Hematopoietic multipotent progenitor cell treated with erythropoietin and hydrocortisone succinate and interleukin-3 and kit ligand, for 6 days (in vitro differentiated cells): Measurements from ENCODE around the gene RBFOX2.
"Not testable (repeated sequence)": the region's sequence is repeated elsewhere in the genome, so short reads cannot be mapped to it uniquely, and the experiment has no call there.

Experiments
- DNase-seq: peaks from one replicate; pipeline ENCODE4 v3.0.0-alpha.2; 2015

Gene RBFOX2

GRCh38 chr22:35728639-35729308, 299.9 kb downstream of the RBFOX2 start:
- DNase-seq = no peak

- DNase-seq = peak; percentile 5
Measured at GRCh38 chr22:35727436-35727835, 301.2 kb downstream of the RBFOX2 start.

- DNase-seq = no peak
Measured at GRCh38 chr22:35726933-35727332, 301.7 kb downstream of the RBFOX2 start.

- DNase-seq = no peak
Measured at GRCh38 chr22:35726398-35726797, 302.2 kb downstream of the RBFOX2 start.

GRCh38 chr22:35725521-35725920, 303.1 kb downstream of the RBFOX2 start:
- no peak for DNase-seq

GRCh38 chr22:35721960-35722359, 306.7 kb downstream of the RBFOX2 start:
- peak; percentile 17 for DNase-seq

GRCh38 chr22:35719212-35719875, 309.3 kb downstream of the RBFOX2 start:
- no peak for DNase-seq

- no peak for DNase-seq
Measured at GRCh38 chr22:35717572-35717971, 311.1 kb downstream of the RBFOX2 start, which contains the start of gene APOL5. Gene APOL5 (plus strand): TSS chr22:35717872. CDS start chr22:35717872, 0 bp downstream.

GRCh38 chr22:35712672-35713071, 316.0 kb downstream of the RBFOX2 start:
- no peak for DNase-seq

GRCh38 chr22:35711336-35711735, 317.3 kb downstream of the RBFOX2 start:
- DNase-seq = no peak

GRCh38 chr22:35708917-35709316, 319.7 kb downstream of the RBFOX2 start:
- no peak for DNase-seq

- no peak for DNase-seq
Measured at GRCh38 chr22:35708453-35708852, 320.2 kb downstream of the RBFOX2 start.

GRCh38 chr22:35705141-35705540, 323.5 kb downstream of the RBFOX2 start:
- DNase-seq = no peak

- DNase-seq = no peak
Measured at GRCh38 chr22:35703861-35704584, 324.6 kb downstream of the RBFOX2 start.

- DNase-seq = not testable (repeated sequence)
Measured at GRCh38 chr22:35699852-35700251, 328.8 kb downstream of the RBFOX2 start.

GRCh38 chr22:35697142-35697541, 331.5 kb downstream of the RBFOX2 start:
- no peak for DNase-seq

GRCh38 chr22:35695202-35695601, 333.4 kb downstream of the RBFOX2 start:
- DNase-seq = no peak

- no peak for DNase-seq
Measured at GRCh38 chr22:35690001-35690400, 338.6 kb downstream of the RBFOX2 start.

GRCh38 chr22:35688913-35689675, 339.5 kb downstream of the RBFOX2 start:
- DNase-seq = no peak
